Measurements from ENCODE around the gene RASAL3.
"Not testable (repeated sequence)": the region's sequence is repeated elsewhere in the genome, so short reads cannot be mapped to it uniquely, and the experiment has no call there.

The RASAL3 gene

DNA sequence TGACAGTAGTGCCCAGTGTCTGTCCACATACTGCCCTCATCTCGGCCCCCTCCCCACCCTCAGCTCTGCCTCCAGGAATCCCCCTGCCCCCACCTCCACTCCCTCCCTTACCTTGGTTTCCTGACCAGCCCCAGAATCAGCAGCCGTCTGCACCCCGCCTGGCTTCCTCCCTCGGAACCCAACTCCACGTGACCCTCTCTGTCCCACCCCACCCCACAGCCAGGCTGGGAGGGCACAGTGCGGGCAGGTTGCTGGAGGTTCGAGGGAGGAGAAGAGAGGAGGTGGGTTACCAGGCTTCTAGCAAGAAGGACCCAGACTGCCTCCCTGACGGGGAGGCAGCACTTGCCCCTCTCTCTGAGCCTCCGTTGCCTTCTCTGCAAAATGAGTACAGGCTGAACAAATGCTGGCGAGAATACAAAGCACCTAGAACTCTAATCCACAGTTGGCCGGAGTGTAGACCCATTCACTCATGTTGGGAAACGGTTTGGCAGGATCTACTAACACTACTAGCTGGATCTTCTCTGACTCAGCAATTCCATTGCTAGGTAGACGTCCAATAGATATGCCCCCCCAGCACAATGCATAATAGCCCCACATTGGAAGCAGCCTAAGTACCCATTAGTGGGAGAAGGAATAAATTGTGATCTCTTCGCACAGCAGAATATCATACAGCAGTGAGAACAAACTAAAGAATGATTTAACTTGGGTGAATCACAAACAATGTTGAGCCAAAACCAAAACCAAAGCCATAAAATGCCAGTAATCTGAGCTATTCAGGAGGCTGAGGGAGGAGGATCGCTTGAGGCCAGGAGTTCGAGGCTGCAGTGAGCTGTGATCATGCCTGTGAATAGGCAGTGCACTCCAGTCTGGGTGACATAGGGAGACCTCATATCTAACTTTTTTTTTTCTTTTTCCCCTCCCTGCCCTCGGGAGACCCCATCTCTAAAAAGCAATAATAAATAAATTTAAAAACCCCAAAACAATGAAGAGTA is at the start of gene RASAL3:
RASAL3 (minus strand) TSS at position 151 of the 992 bp plus-strand sequence. CDS start 186 bp downstream, outside the sequence.
- peak; percentile 60 for DNase-seq (ENCODE audit: low read depth)

DNA sequence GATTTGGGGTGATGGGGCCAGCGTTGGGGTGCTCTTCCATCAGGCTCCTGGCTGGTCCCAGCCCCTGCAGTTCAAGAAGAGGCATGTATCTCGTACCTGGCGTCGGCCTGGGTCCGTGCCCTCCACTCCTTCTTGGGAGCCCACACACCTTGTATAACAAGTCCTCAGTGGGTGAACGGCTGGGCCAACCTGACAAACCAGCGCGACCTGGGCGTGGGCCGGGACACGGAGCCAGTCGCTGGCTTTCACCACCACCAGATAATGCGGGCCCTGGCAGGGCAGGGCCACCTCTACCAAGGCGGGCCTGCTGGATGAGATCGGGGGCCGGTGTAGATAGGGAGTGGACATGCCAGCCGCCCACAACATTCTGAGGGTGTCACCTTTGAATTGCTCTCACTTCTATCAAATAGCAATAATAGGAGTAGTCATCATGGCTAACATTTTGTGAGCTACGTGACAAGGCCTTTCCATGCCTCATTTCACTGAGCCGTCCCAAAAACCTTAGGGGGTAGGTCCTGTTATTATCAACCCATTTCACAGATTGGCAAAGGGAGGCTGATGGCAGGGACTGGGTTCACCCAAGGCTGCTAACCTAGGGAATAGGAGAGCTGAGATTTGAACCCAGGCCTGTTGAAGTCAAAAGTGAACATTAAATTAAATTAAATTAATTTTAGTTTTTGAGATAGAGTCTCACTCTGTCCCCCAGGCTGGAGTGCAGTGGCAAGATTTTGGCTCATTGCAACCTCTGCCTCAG is 47.5 kb upstream of the RASAL3 start:
- no peak for DNase-seq (ENCODE audit: low read depth)

DNA sequence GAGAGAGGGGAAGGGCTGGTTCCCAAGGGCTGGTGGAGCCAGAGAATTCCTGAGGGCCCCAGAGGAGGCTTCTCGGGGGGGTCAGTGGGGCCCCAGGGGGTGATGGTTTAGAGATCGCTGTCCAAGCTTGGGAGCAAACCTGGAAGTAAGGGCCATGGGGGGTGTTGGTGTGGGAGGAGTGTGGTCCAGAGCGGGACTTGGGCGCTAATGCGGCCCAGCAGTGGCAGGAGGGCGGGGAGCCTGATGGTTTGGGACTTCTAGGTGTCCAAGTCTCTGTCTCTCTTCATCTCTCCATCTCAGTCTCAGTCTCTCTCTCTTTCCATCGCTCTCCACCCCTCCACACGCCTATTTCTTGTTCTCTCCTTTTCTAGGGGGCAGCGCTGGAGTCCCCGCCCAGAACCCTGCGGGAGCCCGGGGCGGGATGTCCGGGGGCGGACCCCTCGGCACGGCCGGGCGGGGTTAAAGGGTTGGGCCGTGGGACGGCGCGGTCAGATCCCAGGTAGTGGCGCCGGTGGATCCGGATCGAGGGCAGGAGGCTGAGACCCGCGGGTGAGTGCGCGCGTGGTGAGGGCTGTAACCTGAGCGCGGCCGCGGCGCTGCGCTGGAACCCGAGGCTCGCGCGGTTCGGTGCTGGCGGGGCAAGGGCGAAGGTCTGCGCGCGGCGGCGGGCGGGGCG is 43.8 kb upstream of the RASAL3 start, which contains the start of gene CYP4F22:
CYP4F22 (plus strand) TSS at position 491 of the 676 bp plus-strand sequence. CDS start 16,812 bp downstream, outside the sequence.
- no peak for DNase-seq (ENCODE audit: low read depth)

DNA sequence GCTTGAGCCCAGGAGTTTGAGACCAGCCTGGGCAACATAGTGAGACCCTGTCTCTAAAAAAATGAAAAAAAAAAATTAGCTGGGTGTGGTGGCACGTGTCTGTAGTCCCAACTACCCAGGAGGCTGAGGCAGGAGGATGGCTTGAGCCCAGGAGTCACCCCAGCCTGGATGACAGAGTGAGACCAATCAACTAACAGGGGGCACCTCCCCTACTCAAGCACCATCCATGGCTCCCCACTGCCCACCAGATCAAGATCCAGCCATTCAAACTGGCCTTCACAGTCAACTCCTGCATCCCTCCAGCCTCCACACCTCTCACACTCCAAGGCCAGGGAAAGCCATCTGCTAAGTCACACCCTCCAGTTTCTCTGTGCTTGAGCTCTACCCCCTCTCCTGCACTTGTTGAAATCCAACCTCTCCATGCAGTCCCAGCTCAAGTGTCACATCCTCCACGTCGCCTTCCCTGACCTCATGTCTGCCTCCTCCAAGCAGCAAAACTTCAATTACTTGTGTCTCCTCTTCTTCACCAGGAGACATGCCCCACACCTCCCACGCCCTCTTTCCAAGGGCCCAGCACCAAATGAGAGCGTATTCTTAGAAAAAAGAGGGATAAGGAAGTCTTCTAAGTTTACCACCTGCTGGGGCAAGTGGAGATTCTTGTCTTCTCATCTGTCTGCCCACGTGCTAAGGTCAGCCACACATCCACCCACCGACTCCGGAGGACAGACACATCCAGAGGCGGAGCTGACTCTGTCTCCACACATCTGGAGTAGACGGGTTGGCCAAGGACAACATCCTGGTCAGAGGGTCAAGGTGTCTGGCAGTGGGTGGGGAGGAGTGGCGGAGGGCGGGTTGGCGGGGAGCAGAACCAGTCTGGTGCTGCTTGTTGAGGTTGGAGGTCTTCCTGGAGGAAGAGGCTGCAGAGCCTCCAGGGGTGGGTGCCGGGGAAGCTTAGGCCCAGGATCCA is 43.0 kb upstream of the RASAL3 start:
- no peak for DNase-seq (ENCODE audit: low read depth)

DNA sequence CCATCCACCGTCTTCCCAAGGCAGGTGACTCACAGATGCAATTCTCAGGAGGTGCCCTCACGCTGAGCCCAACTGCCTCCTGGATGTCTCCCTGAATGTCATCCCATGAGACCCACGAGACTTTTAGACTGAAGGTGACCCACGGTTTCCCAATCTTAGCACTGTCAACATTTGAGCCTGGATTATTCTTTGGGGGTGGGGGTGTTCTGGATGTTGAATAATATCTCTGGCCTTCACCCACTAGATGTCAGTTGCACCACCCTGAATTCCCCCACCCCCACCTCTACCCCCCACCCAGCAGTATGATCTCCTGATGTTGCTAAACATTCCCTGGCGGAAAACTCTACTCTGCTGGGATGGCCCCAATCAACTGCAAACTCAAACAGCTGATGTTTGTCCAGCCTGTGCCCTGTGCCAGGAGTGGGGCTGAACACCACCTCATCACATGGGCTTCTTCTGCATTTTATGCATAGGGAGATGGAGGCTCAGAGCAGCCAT is 41.8 kb upstream of the RASAL3 start:
- no peak for DNase-seq (ENCODE audit: low read depth)

DNA sequence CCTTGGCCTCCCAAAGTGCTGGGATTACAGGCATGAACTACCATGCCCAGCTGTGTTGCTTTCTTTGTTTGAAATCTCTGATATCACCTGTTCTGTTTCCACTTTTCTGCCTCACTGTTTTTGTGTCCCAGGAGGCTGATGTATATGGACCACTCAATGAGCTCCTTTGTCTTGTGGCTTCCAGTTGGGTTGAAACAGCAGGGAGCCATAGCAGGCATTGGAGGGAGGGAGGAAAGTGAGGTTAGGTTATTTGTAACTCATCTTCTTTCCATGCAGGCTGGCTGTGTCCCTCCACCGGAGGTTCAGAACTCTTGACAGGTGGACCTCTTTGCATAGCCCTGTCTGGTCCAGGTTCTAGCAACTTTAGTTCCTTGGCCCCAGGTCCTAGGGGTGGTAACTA is 37.9 kb upstream of the RASAL3 start:
- DNase-seq (ENCODE audit: low read depth): no peak

DNA sequence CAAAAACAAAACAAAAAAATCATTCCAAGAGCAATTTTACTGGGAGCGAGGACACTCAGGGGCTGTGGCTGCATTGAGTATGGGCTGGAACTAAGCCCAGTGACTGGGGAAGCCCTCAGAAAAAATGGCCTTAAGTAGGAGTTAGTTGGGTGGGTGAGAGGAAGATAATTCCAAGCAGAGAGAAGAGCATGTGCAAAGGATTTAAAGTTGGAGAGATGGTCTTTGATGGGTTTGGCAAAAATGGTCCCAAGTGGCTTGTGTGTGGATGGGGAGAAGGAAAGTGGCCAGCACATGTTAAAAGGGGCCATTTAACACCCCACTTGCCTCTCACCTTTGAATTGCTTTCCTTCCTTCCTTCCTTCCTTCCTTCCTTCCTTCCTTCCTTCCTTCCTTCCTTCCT is 37.3 kb upstream of the RASAL3 start:
- no peak for DNase-seq (ENCODE audit: low read depth)

DNA sequence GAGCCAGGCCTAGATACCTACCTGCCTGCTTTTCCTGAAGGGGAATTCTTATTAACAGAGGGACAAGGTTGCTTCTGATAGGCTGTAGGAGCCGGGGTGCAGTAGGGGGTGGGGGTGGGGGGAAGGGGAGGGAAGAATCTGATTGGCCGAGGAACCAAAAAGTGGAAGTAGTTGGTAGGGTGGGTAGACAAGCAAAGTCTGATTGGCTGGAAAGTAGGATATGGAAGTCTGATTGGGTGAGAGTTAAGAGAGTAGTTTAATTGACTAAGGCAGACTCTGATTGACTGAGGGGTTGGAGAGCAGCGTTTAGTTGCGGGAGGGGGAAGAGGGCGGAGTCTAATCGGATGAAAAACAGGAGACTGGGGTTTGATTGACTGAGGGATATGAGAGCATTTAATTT is 34.6 kb upstream of the RASAL3 start:
- no peak for DNase-seq (ENCODE audit: low read depth)

DNA sequence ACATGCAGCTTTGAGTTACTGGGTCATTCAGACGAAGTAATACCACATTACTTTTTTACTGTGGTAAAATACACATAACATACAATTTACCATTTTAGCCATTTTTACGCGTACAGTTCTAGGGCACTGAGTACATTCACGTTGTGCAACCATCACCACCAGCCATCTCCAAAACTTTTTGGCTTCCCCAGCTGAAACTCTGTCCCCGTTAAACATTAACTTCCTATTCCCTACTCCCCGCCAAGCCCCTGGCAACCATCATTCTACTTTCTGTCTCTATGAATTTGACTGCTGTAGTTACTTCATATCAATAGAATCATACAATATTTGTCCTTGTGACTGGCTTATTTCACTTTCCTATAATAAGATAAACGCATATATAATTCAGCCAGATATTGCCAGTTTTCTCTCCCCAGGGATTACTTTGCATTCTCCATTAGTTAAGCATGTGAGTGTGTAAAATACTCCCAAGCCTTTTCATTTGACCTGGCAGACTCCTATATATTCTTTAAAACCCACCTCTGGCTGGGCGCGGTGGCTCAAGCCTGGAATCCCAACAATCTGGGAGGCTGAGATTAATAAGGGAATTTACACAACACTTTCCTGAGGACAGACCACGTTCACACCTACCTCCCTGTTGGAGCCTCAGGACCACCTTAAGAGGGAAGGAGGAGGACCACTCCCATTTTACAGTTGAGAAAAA is 34.0 kb upstream of the RASAL3 start:
- no peak for DNase-seq (ENCODE audit: low read depth)

DNA sequence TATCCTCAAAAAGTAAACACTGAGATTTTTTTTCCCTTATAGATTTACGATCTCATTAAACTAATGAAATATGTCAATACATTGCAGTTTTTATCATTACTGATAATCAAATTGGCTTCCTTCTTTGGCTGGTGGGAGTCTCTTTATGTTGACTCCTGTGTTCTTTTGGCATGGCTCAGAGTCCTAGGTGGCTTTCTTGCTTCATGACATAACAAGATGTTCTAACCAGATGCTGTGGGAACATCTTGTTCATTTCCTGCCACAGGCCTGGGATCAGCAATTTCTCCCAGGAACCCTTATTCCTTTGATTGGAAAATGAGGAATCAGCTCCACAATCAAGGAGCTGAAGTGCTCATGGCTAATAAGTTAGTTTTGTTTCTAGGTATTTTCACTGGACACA is 30.8 kb upstream of the RASAL3 start:
- no peak for DNase-seq (ENCODE audit: low read depth)

DNA sequence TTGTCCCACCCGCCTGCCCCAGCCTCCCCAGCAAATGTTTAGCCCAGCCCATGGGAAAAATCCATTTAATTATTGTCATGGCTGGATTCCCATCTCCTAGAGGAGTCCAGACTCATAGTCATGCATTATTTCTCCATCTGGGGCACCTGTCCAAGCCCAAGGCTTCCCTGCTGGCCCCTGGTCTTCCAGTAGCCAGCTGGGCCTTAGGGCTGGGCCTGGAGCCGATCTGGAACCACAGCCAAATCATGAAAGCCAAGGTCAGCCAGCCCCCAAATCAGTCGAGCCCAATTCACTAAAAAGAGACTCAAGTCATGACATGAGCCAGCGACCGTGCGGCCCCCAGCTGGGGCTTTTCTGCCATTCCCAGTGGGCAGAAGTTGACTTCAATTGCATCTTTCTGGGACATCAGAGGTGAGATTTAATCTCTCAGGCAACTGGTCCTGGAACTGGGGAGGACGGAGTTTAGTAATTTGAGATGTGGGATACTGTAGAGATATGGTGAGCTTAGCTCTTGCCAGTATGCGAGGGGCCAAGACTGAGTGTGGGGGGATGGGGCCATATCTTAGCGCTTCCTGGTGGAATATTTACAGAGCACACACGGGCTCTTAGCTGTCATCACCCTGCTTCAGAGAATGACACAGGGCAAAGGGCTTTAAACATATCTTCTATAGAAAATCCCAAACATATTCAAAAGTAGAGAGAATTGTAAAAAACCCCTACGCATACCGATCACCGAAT is 24.3 kb upstream of the RASAL3 start:
- DNase-seq (ENCODE audit: low read depth): no peak

DNA sequence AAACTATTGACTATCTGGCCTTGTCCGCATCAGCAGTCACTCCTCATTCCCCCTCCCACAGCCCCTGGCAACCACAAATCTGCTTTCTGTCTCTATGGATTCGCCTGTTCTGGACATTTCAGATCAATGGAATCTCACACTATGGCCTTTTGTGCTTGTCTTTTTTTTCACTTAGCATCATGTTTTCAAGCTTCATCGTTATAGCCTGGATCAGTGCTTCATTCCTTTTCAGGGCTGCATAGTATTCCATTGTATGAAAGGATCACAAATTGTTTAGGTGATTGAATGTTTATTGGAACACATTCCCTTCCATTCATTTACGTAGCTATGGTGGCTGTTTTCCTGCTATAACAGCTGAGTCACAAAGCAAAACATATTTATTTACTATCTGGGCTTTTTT is 22.7 kb upstream of the RASAL3 start:
- DNase-seq (ENCODE audit: low read depth): no peak

DNA sequence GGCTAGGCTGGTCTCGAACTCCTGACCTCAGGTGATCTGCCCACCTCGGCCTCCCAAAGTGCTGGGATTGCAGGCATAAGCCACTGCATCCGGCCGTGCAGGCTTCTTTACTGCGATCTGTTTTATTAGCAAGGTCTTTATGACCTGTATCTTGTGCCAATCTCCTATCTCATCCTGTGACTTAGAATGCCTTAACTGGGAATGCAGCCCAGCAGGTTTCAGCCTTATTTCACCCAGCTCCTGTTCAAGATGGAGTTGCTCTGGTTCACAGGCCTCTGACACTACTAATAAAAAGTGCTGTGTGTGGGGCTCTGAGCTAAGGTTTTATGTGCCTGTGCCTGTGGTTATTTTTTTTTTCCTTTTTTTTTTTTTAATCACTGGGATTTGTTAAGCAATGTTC is 21.4 kb upstream of the RASAL3 start:
- DNase-seq (ENCODE audit: low read depth): not testable (repeated sequence)

DNA sequence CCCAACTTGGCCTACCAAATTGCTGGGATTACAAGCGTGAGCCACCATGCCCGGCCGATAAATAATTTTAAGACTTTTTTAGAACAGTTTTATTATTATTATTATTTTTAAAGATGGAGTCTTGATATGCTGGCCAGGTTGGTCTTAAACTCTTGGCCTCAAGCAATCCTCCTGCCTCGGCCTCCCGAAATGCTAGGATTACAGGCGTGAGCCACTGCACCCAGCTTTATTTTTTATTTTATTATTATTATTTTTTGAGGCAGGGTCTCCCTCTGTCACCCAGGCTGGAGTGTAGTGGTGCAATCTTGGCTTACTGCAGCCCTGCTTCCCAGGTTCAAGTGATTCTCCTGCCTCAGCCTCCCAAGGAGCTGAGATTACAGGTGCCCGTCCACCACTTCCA is 16.7 kb upstream of the RASAL3 start:
- not testable (repeated sequence) for DNase-seq (ENCODE audit: low read depth)

DNA sequence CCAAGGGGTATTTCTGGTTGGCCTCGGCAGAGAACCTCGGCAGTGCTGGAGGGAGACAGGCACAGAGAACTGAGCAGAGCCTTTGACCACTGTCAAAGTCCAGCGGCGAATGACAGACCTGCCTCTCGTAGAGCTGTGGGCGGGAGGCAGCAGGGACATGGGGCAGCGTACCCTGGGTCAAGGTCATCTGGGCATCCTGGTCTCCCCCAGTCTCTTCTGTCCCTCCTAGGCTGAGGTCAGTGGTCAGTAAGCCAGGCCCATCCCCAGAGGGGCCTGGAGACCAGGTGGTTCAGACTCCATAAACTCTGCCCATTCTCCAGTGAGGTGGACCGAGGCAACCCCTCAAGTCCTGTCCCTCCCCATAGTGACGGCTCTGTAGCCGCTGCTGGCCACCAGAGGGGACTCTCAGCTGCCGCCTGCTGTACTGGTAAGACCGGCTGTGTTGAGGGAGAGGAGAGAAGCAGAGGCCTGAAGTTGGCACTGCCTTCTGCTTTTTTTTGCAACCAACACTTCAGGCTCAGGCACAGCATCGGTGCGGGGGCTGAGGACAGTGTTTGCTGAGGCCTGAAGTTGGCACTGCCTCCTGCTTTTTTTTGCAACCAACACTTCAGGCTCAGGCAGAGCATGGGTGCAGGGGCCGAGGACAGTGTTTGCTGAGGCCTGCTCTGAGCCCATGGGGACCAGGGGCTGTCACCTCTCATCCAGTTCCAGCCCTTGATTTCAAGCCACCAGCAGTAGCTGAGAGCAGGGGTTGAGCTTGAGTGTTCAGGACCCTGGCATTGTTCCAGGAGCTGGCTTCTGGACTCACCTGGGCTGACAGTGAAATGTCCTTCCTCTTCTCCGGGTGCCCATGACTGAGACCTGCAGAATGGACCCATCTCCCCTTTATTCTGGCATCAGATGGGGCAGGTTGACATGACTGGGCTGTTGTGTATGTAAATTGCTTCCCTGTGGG is 15.3 kb upstream of the RASAL3 start, which contains the start of gene PGLYRP2:
PGLYRP2 (minus strand) TSS at position 111 of the 955 bp plus-strand sequence. CDS start 130 bp downstream, outside the sequence.
- DNase-seq (ENCODE audit: low read depth): no peak

DNA sequence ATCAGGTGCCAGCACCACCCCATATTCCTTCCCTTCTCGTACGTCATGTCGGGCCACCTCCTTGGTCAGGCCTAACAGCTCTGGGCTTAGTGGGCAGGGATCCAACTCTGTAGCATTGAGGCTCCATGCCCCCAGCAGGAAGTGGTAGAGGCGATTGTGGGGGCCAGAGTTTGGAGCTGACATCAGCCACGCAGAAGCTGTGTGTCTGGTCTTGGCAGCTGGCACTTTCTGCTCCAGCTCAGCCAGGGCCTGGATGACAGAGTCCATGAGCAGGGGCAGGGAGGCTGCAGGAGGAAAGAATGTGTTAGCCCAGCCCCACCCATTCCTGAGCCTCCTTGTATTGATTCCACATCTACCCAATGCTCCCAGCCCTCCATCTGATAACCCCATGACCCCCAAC is 12.0 kb upstream of the RASAL3 start:
- DNase-seq (ENCODE audit: low read depth): no peak

DNA sequence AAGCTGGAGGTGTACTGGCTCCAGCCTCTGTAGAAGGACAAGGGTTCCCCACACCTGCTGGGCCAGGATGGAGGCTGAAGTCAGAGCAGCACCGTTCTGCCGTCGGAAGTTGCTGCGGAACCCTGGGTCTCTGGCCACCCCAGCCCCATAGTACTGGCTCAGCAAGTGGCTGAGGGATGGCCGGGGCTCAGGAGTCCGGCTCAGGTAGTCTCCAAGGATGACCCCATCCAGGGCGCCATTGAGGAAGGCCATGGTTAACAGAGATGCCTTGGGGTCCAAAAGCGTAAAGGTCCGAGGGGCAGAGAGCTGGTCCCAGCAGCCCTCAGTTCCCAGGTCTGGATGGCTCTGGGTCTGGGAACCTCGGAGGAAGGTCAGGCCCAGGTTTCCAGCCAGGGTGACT is 11.3 kb upstream of the RASAL3 start:
- DNase-seq (ENCODE audit: low read depth): no peak

DNA sequence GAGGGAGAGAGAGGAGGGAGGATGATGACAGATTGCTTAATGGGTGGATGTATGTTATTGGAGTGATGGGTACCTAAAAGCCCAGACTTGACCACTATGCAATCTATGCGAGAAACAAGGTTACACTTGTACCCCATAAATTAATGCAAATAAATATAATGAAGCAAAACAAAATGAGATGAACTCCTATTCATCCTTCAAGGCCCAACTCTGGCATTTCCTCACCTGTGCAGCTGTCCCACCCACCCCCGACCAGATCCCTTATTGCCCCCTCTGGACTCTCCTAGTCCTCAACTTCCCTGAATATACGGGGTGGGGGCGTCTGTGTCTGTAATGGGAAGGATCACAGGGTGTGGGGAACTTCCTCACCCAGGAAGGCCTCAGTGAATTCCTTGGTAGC is 10.8 kb upstream of the RASAL3 start:
- no peak for DNase-seq (ENCODE audit: low read depth)
